GM19238 (cell line): ENCODE measurements around the gene COMMD2.
A peak's percentile ranks its signal among the peaks of the same experiment; 100 is the strongest.

ENCODE experiments used
- DNase-seq: peaks from one replicate; pipeline ENCODE4 v3.0.0; 2011; ENCODE audit warnings: low spot score; ENCODE audit not compliant: insufficient read length

COMMD2 gene

DNA sequence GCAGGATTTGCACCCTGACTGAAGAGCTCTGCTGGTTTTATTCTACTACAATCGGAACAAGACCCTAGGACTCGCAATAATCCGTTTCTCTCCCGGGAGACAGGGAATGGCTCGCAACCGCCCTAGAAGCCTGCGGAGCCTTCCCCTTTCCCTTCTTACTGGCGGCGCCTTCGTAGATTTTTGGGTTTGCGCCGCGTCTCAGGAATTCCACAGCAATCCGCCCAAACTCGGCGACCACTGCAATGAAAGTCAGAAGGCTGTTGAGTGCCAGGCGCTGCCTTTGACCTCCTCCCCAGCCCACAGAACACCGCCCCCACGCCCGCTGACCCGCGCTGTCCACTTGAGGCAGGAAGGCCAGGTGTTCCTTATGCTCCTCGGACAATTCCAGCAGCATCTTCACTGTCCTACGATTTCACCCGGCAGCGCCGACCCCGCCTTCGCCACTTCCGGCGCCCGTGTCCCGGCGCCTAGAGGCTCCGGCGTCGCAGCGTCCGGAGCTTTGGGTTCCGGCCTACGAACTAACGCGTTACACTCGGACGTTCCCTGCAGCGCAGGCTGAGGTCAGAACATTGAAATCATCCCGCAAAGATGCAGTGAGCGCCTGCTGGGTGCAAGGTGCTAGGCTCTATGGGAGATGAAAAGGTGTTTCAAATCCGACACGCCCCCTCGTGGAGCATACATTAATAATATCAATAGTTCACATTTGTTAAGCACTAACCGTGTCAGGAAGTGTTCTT, at the start of gene COMMD2:
TSS of gene COMMD2 (minus strand) at position 439 of the 737 bp plus-strand sequence. CDS start at position 394, 45 bp downstream.
- peak; percentile 62 for DNase-seq

DNA sequence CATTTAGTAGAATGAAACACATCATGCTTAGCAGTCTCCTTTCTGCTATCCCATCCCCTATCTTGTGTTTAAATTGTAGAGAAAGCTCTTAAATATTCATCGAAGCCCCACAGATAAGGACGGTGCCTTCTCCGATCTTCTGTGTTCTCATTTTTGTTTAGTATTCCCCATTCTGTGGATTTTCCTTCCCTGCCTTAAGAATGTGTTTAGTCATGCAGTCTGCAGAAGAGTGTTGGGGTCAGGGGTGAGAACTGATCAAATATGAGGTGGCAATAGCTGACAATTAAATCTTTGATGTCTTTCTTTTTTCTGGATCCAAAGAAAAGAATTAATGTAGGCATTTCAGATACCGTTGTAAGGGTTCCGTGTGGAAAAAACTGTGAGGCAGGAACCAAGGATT, 49.4 kb upstream of the COMMD2 start:
- no peak for DNase-seq

DNA sequence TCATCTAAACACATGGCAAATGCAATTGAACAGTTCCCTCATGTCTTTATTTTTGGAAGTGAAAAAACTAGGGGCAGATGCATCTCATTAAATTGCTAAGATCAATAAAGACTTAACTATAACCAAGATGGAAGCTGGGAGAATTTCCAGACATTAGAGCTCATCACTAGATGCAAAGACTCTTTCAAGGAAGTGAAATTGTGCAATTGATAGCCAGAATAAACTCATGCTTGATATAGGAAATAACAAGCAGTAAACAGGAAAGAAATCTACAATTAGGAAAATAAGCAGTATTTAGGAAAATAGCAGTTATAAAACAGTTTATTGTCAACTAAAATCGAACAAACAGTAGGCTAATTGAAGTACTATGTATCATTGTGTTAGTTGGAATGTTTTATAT, 48.9 kb upstream of the COMMD2 start:
- no peak for DNase-seq

DNA sequence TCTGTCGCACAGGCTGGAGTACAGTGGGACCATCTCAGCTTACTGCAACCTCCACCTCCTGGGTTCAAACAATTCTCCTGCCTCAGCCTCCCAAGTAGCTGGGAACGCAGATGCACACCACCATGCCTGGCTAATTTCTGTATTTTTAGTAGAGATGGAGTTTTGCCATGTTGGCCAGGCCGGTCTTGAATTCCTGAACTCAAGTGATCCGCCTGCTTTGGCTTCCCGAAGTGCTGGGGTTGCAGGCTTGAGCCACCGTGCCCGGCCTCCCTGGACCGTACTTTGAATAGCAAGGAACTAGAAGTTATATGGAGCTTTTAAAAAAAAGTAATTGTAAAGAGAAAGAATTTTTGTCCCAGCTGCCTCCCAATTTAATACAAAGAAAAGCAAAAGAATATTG, 48.4 kb upstream of the COMMD2 start:
- no peak for DNase-seq

DNA sequence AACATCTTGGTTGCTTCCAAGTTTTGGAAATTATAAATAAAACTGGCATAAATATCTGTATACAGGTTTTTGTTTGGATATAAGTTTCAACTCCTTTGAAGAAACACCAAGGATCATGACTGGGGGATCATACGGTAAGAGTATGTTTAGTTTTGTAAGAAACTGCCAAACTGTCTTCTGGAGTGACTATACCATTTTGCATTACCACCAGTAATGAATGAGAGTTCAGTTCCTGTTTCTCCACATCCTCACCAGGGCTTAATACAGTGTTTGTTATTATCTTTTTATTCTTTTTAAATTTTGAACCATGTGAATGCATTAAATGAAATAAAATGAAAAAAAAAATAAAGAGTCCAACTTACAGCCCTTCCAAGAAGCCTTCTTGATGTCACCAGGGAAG, 43.7 kb upstream of the COMMD2 start:
- DNase-seq = no peak

DNA sequence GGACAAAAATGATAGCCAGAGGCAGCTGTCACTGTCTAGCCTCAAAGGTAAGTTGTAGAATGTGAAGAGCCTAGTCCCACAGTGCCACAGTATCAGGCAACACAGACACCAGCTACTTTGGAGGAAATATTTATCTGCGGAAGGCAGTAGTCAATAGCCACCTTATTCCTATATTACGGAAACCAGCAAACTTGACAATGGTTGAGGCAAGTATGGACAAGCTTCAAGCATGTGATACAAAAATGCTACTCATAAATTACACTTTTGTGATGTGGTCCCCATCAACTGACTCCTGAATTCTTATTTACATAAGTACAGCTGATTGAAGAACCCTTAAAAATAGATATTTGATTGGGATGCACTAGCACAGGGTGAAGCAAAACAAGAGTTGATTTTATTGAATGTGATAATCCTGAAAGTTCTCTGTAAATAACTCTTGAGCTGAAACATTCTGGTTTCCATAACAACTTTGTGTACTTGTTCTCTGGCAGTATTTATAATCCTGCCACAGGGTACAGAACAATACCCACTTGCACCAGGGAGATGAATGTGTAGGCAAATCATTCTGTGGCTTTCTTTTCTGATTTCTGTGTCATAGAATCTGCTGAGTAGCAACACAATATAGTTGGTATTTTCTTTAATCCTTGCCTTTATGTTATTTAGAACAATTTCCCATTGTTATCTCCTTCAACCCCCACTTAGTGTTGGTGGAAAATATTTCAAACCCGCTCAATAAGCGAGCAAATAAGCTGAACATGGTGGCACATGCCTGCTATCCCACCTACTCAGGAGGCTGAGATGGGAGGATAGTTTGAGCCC, 40.4 kb upstream of the COMMD2 start, which contains the start of gene ANKUB1:
TSS of gene ANKUB1 (minus strand) at position 103 of the 819 bp plus-strand sequence. CDS start 188 bp downstream, outside the sequence.
- DNase-seq = no peak

DNA sequence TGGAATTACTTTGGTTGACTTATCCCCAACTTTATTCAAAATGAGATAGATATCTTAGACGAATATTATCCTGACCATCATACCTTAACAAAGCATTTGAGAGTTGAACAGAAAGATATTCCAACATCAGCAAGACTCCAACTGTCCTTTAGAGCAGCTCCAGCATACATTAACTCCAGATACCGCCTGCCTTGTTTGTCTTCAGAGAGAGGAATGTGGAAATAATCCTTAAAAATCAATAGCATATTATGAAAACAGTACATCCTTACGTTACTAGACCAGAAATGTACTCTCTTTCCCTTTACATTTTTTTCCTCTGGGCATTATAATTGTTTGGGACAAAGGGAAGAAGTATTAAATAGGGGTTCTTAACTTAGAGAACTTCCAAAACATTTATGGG, 38.4 kb upstream of the COMMD2 start:
- DNase-seq = no peak

DNA sequence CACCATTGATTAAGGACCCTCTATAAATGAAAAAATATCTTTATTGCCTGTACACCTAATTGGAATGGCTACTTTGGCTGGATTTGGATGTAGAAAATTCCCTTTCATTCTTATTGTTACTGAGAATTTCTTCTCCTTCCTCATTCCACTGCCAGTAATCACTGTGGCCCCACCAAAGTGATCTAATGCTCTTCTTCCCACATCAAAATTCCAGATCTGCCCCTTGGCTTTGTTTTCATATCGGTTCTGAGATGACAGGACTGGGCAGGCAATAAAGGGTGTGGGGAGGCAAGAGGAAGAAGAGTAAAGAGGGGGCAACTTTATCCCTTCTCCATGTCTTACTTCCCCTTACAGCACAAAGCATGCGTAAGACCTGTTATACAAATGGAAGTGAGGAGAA, 38.0 kb upstream of the COMMD2 start:
- DNase-seq = no peak

DNA sequence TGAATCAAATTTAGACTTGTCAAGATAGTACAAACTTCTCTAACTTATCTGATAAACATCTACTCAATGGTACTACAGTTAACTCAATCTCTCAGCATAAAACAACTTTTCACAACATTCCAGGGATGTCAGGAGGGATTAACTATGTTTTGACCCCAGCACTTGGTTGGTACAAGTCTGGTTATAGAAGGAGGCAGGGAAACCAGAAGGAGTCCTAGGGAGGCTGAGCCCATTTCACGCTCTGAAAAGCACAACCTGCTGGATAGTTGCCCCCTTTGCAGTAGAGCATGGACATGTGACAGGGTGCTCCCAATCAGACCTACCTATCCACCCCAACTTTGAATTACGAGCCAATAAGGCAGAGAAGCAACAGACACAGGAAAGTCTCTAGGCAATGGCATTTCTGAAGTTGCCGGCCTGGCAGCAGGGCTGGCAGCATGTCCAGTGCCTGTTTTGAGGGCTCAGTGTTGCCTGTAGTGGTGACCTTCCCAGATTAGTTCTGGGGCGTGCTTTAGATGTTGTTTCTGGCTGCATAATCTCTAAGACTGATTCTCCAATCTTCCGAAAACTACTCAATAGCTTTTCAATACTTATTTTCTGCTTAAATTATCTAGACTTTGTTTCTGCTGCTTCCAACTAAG, 31.9 kb upstream of the COMMD2 start:
- no peak for DNase-seq

DNA sequence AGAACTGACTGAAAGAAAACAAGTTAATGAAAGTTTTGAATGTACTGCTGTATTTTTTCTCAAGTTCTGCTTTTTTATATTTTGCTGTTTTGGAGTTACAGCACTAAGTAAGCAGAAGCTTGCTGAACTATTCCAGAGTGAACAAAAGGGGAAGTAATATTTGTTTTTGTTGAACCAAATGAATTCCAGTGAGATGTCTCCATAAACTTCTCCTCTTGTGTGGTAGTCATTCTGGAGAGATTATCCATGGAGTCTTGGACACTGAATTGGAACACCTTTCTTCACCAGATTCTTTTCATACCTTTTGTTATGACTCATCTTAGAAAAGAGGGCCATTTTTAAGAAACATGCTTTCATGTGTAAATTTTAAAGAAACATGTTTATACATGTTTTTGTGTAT, 31.3 kb upstream of the COMMD2 start:
- DNase-seq = no peak

DNA sequence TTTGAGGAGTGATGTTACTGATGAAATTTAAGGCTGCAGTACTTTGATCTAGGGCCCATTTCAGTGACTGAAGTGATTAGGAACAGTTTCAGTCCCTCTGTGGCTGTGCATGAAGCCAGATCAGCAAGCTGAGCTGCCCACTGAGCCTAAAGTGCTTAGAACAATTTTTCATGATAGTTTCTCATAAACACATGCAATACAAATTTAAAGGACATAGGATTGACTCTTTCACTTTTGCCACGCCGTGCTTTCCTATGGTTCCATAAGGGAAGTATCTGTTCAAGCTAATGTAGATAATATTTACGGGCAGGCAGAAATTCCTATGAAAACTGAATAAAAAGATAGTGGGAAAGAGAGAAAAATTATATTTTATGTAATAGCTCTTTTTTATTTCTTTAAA, 29.5 kb upstream of the COMMD2 start:
- DNase-seq = no peak

DNA sequence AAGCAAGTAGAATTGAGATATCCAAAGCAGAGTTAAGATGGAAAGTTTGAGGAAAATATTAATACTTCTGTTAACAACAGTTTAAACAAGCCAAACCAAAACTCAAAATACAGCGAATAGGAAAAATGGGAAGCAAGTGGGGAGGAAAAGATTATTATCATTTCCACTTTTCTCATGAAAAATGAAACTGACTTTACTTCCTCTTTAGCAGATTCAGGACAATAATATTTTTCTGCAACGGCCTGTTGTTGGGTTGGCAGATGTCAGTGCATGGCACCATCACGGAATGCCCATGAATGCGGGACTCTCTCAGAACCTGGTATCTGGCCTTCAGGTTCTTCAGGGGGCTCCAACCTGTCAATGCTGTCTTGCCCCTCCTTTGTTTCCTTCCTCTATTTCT, 28.9 kb upstream of the COMMD2 start:
- no peak for DNase-seq

DNA sequence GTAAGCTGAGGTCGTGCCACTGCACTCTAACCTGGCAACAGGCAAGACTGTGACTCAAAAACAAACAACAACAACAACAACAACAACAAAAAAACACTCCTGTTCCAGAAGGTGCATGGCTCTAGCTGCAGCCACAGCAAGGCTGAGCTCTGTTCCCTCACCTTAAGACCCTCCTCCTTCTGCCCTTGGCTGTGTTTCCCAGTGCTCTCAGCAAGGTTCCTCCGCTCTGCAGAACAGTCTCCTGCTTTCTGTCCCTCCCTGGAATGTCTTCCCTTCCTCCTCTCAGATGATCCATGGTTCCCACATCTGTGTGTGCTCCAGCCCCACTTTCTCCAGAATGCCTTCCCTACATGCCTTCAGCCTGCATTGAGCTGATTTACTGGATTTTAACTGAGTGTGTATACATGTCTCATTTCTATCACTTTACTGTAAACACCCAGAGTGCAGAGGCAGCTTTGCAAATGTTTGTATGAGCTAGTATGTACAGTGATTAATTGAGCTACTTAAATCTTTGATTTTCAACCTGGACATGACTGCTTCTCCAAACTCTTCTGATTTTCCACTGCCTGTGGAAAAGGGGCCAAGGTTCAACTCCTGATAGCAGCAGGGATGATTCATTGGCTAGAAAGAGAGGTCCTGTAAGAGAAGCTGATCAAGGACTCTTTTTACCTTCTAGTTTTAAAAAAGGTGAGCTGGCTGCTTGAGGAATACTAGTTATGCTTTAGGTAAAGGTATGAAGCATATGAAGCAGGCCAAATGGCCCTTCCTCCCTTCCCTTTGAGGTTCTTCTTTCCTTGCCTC, 25.3 kb upstream of the COMMD2 start:
- DNase-seq = no peak

DNA sequence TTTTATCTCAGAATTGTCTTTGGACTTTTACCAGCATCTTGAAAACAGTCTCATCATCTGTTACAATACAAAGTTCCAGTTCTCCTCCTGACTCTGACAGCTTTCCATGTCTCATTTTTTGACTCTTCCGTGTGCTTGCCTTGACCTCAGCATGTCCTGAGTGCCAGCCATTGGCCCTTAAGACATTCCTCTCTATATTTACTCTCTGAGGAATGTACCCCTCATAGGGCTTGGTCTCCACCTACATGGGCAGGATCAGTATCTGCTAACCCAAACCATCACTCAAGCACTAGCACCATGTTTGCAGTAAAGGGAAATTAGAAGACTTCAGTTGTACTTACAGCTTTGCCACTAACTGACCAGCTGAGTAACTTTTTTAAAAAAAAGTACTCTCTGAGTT, 23.9 kb upstream of the COMMD2 start:
- no peak for DNase-seq

DNA sequence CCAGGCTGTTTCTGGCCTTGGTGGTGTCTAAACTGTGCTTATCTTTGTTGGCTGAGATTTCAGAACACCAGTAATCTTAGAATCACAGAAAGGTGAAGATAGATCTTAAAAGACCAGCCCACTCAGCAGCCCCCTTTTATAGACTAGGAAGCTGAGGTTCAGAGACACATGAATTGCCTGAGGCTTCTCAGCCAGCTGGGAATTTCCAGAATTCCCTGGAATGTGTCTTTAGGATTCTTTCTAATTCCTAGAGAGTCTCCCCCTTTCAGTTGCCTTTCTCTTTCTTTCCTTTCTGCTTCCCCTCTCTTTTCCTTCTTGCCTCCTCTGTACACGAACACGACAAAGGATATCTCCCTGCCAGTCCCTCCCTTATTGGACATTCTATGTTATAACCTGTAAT, 20.6 kb upstream of the COMMD2 start:
- DNase-seq = no peak

DNA sequence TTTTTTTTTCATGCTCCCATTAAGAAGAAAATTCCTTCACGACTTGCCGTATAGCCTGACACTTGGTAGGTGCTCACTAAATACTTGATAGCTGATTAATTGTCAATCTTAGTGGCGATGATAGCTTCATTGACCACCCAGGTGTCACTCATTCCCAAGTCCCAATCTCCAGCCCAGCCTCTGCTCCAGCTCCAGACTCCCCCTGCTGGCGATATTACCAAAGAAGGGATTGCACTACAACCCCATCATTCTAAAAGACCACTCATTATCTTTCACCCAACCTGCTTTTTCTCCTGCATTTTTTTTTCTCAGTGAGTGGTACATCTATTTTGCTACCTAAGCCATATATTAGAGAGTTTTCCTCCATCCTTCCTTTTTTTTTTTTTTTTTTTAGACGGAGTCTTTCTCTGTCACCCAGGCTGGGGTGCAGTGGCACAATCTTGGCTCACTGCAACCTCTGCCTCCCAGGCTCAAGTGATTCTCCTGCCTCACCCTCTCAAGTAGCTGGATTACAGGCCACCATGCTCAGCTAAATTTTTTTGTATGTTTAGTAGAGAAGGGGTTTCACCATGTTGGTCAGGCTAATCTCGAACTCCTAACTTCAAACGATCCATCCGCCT, 19.5 kb upstream of the COMMD2 start:
- DNase-seq = peak; percentile 19

DNA sequence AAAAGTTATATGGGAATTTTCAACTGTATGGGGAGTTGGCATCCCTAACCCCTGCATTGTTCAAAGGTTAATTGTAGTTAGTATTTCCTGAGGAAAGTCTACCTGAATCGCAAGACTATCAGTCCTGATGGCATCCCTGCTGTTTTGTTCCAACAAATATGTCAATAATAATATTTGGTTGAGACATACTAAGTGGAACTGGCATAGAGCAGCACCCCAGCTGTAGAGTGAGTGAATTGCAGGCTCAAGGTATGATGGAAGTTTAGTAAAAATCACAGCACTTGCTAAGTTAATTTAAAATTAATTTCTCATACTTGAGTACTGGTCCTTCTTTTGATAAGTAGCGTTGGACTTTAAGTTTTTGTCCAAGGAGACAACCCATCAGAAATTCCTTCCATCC, 18.0 kb upstream of the COMMD2 start:
- DNase-seq = no peak

DNA sequence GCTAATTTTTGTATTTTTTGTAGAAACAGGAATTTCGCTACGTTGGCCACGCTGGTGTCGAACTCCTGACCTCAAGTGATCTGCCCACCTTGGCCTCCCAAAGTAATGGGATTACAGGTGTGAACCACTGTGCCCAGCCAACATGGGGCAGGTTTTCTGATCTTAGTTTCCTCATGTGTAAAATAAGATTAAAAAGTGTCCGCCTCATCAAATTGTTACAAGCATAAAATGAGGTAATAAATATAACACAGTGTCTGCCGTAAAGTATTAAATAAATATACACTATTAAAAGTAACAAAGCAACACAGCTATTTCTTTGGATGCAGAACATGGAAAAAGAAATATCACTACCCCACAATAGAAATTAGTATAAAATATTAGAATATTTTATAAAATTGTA, 16.4 kb upstream of the COMMD2 start:
- DNase-seq = no peak

DNA sequence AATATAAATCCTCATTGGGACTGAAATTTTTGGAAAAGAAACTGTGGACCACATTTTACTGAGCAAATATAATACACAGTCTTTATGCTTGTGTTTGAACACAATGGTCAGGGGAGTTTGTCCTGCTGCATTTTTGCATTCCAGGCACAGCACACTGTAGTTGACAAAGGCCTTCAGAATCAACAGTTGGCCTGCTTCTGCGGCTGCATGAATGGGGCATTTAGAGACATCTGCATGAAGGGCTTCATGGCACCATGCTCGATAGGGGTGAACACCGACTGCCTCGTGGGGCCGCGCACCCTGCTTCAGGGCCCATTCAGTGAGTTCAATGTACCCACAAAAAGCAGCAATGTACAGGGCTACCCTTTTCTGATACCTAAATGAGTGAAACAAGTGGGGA, 15.4 kb upstream of the COMMD2 start:
- no peak for DNase-seq

DNA sequence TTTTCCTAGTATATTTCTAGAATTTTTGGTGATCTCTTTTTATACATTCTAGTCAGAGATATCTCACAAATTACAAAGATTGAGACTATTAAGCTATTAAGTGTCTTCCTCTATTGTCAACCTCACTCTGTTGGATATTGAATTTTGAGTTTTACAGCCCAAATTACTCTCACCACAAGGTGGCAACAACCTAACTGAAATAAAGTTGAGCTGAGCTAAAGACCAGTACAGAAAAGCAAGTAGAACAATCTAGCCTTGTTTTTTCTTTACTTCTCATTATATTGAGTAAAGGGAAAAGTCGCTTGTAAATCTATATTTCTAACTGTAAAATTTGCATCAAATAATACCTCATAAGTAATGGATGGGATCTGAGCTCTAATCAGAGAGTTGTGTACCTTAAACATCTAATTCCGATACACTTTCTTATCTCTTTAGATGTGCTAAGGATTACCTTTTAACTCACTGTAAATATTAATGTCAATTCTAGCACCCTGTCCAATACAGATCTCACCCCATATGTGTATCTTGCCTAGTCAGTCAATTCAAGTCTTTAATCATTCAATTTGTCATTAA, 13.6 kb upstream of the COMMD2 start:
- no peak for DNase-seq

DNA sequence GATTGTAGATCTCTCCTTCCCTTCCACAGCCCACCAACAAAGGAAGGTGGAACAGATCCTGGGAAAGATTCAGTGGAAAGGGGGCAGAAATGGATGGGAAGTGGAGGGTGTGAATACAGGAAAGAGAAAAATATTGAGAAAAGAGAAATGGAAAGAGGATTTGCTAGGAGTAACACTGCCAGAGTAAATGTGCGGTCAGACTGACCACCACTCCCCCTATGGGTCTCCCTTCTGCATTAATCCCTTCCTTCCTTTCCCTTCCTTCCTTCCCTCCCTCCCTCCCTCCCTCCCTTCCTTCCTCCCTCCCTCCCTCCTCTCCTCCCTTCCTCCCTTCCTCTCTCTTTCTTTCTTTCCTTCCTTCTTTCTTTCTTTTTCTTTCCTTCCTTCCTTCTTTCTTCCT, 12.0 kb upstream of the COMMD2 start:
- DNase-seq = no peak
